GM19240 (cell line): ENCODE measurements around the gene PRKACA.
"Not testable (repeated sequence)": the region's sequence is repeated elsewhere in the genome, so short reads cannot be mapped to it uniquely, and the experiment has no call there.

ENCODE experiments used
- DNase-seq: peaks from one replicate; pipeline ENCODE4 v3.0.0; 2011; ENCODE audit warnings: low spot score; ENCODE audit not compliant: insufficient read length

PRKACA gene

DNA sequence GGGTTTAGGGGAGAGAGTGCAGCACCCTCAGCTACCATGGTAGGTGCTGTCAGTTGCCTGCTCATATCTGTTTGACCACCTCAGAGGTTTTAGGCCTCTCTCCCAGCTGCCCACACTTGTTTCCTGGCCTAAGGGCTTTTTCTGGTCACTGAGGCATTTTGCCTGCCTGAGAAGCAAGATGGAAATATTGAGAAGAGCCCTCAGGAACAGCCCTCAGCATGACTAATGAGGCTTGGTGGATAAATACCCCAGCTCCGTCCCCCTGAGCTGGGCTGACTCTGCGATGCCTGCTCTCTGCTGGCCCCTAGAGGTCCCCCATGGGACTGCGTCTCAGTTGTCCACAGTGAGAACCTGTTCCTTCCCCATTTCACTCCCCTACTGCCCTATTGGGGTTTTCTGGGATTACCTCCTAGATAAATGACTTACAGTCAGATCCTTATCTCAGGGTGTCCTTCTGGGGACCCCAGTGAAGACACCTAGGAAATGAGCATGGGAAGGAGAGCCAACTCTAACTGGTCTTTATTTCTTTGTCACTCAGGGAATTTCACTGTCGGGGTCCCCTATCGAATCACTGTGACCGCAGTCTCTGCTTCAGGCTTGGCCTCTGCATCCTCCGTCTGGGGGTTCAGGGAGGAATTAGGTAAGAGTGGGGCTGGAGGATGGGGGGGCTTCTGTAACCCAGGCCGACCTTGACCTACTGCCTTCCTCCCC lies 69.0 kb downstream of the PRKACA start:
- DNase-seq, result peak; percentile 73

GRCh38 chr19:14047866-14048265 lies 69.7 kb downstream of the PRKACA start:
- not testable (repeated sequence) for DNase-seq

GRCh38 chr19:14042659-14043608 lies 74.6 kb downstream of the PRKACA start:
- peak; percentile 48 for DNase-seq
